GM19351 (cell line): ENCODE data around the gene PDGFC.

Source experiments
- ATAC-seq: cut with Tn5 transposase; IDR thresholded peaks from one replicate; pipeline ENCODE4 v1.9.1; 2021; ENCODE audit warnings: mild to moderate bottlenecking, moderate library complexity; ENCODE audit not compliant: unreplicated experiment

Gene PDGFC

GRCh38 chr4:156790866-156791265, 180.7 kb downstream of the PDGFC start:
- ATAC-seq = no peak

GRCh38 chr4:156788782-156789181, 182.8 kb downstream of the PDGFC start:
- ATAC-seq = no peak

DNA sequence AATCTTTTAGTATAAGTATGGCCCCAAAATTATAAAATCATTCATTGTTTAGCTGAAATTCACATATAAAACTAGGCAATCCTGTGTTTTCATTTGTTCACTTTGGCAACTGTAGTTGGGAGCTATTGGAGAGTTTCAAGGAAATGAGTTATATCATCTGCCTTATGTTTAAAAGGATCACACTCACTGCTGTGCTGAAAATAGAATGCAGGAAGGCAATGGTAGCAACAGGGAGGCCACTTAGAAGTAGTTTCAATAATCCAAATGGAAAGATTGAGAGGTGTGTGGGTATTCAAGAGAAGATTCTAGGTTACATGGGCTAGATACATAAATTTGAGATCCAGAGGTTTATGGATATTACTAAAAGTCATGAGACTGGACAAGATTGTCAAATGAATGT, 184.9 kb downstream of the PDGFC start:
- ATAC-seq = no peak

DNA sequence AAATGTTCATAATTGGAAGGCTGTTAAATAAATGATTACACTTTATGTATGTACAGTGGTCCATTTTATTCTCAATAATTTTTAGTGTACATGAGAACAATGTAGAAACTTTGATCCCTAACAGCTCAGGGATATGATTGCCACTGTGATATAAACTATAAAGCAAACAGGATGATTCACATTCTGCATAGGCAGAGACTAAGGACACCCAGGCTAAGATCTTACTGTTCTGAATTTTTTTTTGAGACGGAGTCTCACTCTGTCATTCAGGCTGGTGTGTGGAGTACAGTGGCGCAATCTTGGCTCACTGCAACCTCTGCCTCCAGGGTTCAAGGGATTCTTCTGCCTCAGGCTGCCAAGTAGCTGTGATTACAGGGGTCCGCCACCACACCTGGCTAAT, 186.6 kb downstream of the PDGFC start:
- ATAC-seq = no peak

- no peak for ATAC-seq
Measured at GRCh38 chr4:156783966-156784365, 187.6 kb downstream of the PDGFC start.

DNA sequence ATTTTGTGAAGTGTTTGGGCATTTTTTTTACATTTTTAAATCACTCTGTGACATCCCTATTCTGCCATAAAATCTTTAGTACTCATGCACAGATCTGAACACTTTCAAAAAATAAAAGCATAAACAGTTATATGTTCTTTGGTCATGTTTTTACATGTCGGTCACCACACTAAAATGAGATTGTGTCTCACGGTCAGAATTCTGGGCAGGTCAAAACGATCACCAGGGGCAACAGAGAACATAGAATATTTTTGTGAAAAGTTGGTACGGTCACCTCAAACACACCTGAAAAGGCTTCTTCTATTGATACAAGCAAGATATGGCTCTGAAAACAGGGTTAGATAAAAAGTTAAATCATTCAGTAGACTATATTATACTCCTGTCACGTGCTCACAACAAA, 189.1 kb downstream of the PDGFC start:
- ATAC-seq = no peak

DNA sequence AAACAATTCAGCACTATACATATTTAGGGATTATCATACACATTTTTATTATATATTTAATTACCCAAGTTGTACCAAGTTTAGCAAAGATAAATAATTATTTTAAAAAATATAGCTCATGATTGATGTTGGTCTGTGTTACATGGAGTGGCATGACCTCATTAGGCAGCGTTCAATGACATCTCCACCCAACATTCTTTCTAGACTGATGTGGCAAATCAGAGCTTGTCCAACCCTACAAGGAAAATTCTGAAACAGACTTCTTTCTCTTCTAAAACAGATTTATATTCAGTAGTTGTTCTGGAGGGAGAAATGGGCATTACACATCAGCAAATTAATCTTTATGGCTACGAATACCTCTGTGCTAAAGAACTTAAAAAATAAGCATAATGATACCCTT, 189.7 kb downstream of the PDGFC start:
- no peak for ATAC-seq

GRCh38 chr4:156779774-156780173, 191.8 kb downstream of the PDGFC start:
- no peak for ATAC-seq

- ATAC-seq = no peak
Measured at GRCh38 chr4:156779042-156779441, 192.6 kb downstream of the PDGFC start.

- ATAC-seq = no peak
Measured at GRCh38 chr4:156778606-156779005, 193.0 kb downstream of the PDGFC start.

DNA sequence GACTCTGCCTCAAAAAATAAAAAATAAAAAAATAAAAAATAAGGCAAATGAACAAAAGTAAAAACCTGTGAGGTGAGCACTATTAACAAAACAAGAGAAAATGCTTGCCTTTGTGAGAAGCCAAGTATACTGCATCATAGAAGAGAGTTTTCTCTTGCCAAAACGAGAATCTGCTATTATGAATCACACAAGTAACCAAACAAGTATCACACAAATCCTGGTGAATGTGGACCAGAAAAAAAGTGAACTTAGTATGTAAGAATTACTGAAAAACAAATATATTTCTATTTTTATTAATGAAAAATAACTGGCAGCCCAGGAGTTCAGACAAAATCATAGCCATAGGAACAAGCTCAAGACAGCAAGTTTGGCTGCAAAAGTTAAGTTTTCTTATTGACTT, 193.5 kb downstream of the PDGFC start:
- ATAC-seq = no peak

GRCh38 chr4:156775813-156776212, 195.8 kb downstream of the PDGFC start:
- no peak for ATAC-seq

DNA sequence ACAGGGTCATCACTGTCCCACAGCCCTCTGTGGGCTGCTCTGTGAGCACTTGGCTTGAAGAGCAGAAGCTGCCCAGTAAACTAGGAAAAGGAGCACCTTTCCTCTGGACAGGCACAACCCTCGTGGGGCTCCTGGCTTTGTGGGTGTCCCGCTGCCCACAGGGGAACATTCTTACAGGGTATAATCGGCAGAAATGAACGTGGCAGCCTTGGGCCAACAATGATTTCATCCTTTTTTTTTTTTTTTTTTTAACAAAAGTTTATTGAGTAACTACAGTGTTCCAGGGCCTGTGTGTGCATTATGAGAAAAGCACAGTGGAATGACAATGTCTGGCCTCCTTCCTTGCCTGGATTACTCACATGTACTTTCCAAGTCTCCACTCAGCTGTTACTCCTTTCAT, 197.2 kb downstream of the PDGFC start:
- ATAC-seq = no peak

- no peak for ATAC-seq
Measured at GRCh38 chr4:156773648-156774357, 197.8 kb downstream of the PDGFC start.

DNA sequence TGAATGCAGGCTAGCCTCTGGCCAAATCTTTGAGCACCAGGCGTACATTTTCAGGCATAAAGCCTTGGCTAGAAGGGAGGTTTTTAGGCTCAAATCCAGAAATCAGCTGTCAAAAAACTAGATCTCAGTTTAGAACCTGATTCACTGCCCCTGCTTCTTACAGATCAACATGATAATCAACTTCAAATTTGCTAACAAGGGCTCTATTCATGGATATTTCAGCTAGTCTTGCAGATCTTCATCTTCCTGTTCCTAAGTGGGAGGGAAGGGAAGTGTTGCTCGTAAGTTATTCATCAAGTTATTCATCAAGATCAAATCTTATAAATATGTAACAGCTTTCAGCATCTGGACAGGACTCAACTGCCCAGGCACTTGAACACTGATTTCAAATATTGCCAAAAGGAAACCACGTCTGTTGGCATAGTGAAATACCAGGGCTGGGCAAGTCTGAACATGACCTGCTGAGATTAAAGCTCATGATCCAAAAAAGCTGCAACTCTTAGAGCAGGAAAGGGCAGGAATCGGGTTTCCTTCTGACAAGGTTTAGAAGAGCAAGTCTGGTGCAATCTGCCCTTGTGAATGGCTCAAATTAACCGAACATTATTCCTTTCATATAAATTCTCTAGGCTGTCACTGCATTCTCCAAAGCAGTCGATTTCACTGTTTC, 200.3 kb downstream of the PDGFC start:
- ATAC-seq = no peak

DNA sequence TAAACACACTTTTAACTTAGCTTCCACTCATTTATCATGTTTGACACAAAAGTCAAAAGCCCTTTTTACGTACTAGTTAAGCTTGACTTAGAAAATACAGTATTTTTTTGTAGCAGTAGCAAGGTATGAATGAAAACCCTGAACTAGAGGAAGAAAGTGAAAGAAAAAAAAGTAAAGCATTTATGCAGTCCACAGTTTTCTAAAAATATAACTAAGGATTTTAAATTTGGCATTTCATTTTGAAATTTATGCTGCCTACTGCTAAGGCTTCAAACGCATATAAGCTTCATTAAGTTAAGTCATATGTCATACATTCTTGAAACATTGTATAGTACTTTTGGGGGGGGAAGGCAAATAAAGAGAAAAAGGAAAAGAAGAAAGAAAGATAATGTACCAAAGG, 201.5 kb downstream of the PDGFC start:
- no peak for ATAC-seq

DNA sequence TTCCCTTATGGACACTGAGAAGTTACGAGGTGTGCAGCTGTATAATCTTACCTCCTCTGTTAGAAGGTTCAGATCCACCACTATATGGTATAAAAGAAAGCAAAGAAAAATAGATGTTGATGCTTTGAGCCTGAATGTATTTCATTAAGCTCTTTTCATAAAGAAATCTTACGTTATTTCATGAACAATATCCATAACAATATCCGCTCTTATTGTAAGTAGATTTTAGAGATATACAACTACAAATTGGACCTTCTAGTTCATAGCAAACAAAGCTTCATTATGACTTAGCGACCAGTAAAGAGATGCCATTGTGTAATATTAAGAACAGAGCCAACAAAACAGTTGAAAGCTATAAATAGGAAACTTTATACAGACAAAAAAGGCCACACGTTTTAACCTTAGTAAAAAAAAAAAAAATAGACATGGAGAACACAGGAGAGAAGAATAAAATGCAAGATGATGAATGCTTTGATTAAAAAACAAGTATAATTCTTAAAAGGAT, 203.6 kb downstream of the PDGFC start:
- no peak for ATAC-seq

- ATAC-seq = no peak
Measured at GRCh38 chr4:156766846-156767245, 204.8 kb downstream of the PDGFC start.

DNA sequence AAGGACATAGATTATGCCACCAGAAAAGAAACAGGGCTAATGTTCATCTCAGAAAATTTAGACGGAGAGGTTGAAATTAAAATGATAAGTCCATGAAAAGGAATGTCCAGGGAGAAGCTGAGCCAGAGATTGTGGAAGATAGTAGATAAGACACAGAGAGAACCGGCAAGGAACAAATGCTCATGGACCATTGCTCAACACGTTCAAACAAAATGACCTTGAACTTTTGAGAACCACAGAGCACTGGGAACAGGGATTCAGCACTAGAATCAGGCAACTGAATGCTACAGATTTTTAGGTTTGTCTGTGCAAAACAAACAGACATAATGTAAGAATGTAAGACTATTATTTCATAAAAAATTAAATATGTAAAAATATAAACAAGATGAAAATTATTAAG, 206.3 kb downstream of the PDGFC start:
- no peak for ATAC-seq

DNA sequence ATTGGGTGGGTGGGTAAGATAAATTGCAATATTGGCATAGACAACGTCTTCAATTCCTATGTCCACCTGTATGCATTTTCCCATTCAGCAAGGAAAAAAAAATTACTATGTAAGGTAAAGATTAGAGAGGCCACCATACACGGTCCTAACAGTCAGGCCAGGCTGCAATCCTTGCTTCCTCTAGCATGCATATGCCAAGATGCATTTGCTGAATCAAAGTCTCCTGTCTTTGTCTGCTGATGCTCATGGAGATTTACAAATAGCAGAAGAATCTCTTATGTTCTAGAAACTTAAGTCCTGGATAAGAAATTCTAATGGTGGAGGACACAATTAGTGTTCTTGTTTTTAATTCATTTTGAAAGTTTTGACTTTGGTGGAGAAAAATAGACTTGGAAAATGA, 206.8 kb downstream of the PDGFC start:
- no peak for ATAC-seq

DNA sequence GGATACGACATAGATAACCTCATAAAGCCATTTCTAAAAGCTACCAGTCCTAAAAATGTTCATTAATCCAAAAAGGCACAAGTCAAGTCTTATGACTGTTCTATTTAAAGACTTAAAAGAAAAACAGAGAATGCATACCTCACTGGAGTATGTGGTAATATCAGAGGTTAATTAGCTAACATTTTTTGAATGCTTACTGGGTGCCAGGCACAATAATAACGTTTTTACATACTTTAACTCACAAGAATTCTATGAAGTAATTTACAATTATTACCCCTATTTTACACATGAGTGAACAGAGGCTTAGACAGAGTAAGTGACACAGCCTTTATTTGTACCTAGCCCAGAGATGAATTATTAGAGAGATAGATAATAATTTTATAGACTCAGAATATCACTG, 207.5 kb downstream of the PDGFC start:
- no peak for ATAC-seq

DNA sequence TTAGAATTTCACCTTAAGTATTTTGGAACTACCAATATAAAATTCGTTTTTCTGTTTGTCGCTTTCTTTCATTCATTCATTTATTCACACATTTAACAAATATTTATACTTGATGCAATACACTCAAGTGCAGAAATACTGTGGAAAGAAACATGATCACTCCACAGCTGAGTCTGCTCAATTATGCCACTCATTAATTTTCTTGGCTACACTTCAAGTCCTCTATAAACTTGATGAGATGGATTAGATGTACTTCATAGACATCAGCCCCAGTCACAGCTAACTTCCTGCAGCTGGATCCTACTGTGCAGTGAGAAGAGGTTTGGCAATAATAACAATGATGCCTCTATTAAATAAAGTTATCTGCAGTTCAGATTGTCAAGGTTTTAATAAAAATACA, 208.1 kb downstream of the PDGFC start:
- ATAC-seq = no peak

DNA sequence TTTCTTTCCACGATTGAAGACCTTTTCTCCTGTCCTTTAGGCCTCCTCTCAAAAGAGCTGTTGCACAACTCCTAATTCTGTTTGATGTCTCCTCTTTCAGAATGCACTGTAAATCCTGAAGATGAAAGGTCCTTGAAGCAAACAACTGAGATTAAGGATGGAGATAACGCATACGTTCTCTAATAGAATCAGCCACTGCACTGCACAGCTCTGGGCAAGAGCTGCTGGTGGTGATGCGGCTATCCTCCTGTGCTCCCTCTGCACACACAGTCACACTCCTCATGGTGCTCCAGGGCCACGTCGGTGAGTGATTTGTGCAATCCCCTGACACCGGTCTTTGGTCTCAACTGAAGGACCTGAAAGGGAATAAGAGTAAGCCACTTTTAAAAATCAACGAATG, 208.7 kb downstream of the PDGFC start:
- no peak for ATAC-seq
